Adrenal gland (tissue), 12 donors: ENCODE data around the gene ATP5PF. TPM values are rescaled to one million over a fixed set of nuclear protein-coding genes. Genes with fewer than 3 reads are reported as not detected.

Experiments used
- DNase-seq, 7 donors: peaks; one replicate each; pipeline ENCODE4 v3.0.0-alpha.2; 2019 to 2020
- H3K27ac ChIP-seq, 5 donors: fragments of 200-600 bp; sonication (generic) in 4 of 5; 1 replicate in 3 of 5; 2 replicates in 2 of 5; pipeline versions ENCODE4 v1.5.1 to v1.8.0; 2016 to 2020; ENCODE audit warnings: mild to moderate bottlenecking in 1 of 5
- H3K27me3 ChIP-seq: fragments of 200-600 bp; 2 replicates; pipeline ENCODE4 v1.8.0; 2021
- H3K36me3 ChIP-seq, 2 donors: fragments of 200-600 bp; replicated peaks in 1 of 2; 1 replicate in 1 of 2; 2 replicates in 1 of 2; pipeline versions ENCODE4 v1.5.1 to v1.8.0; 2018 to 2022
- H3K4me1 ChIP-seq, 2 donors: fragments of 200-600 bp; replicated peaks in 1 of 2; 1 replicate in 1 of 2; 2 replicates in 1 of 2; pipeline versions ENCODE4 v1.5.1 to v1.8.0; 2018 to 2021
- H3K4me3 ChIP-seq, 4 donors: fragments of 200-600 bp; sonication (generic) in 3 of 4; one replicate each; pipeline ENCODE4 v1.5.1; 2016 to 2018
- H3K9me3 ChIP-seq, 3 donors: fragments of 200-600 bp; sonication (generic) in 1 of 3; replicated peaks in 1 of 3; 1 replicate in 2 of 3; 2 replicates in 1 of 3; pipeline versions ENCODE4 v1.5.1 to v1.8.0; 2016 to 2021
- POLR2A ChIP-seq, 2 donors: fragments of 450-650 bp; IDR thresholded peaks; one replicate each; pipeline ENCODE4 v1.6.1; 2017; ENCODE audit warnings: antibody characterized with exemption in 2 of 2, mild to moderate bottlenecking in 2 of 2, moderate library complexity in 1 of 2
- WGBS, 4 donors: extraction: QIAGEN DNeasy Blood & Tissue Kit in 2 of 4; methylation state at CpG; one replicate each; pipeline versions ENCODE4 v1.1.5 to v1.1.7; 2013 to 2017; 5-methylcytosine and 5-hydroxymethylcytosine counted together
- intact Hi-C, 2 donors: fragments of 100-400 bp; cut with DNase I; formaldehyde crosslinking; loops; one replicate each; pipeline versions ENCODE4 v1.14.1 to v1.15.0; 2022 to 2023
- polyA plus RNA-seq, 3 donors: library from polyadenylated mRNA; stranded (reverse); fragments of 200-250 nt in 2 of 3; fragments of 350-450 nt in 1 of 3; fragmentation: Illumina TruSeq in 1 of 3; extraction: RNeasy Lipid Tissue Mini Kit (QIAGEN cat#74804) in 1 of 3; gene quantifications; one replicate each; pipeline ENCODE4 v1.2.3, GENCODE V29; 2013 to 2014
- total RNA-seq, 9 donors: library from RNA; depleted of rRNA in 4 of 9; stranded (reverse); fragments of >200 nt in 4 of 9; fragments of 120-200 nt in 1 of 9; fragmentation: NEBNext Ultra II Directional in 1 of 9; extraction: Animal tissue kit (Norgen Biotek cat#: 25700) in 1 of 9; gene quantifications; one replicate each; pipeline versions ENCODE4 v1.1.0 to v1.2.4, GENCODE V29; 2013 to 2023
- TF ChIP-seq, protein P1 (sequence below), 6 experiments: fragments of 450-650 bp in 4 of 6; fragments of 200-600 bp in 2 of 6; sonication (generic) in 1 of 6; IDR thresholded peaks; 1 replicate in 5 of 6; 2 replicates in 1 of 6; pipeline versions ENCODE4 v1.5.1 to v1.8.0; 2016 to 2021; ENCODE audit warnings: antibody characterized with exemption in 6 of 6, mild to moderate bottlenecking in 2 of 6, moderate library complexity in 1 of 6
- donor health status: healthy with polysubstance abuse.
- donor health status: Bipolar disorder and iron deficiency.
- donor health status: DM: yes; HTN: yes; CAD: no.
- donor health status: DM: no; HTN: no; CAD: no.
- donor health status: DM: no; HTN: no; CAD: no.
- donor health status: DM: yes; HTN: yes; CAD: no.

ATP5PF gene
- total and polyA plus RNA-seq, 12 donors = 88.5 to 552 (median 193) TPM

DNA sequence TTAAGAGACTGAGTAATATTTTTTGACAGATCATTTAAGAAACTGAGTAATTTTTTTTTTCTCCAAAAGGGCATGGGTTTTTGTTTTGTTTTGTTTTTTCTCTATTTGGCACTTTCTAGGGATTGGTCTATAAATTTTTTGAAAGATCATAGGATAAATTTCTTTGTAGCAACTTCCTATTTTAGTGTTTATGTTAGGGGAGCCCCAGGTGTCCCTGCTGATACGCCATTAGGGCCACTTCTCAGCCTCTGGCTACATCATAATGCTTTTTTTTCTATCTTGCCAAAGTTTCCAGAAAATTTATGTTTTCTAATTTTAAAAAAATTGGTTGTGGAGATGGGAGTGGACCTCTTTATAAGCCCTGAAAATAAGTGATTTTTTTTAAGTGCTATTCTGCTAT, 2.7 kb upstream of the ATP5PF start:
- H3K4me3 ChIP-seq = no peak overlapping the region
- H3K27me3 ChIP-seq = no peaks in the 10 kb centered on the region
- H3K9me3 ChIP-seq = no peaks in the 10 kb centered on the region
- peaks cover 14 to 34% of the 10 kb centered on the region in 2 donors for H3K4me1 ChIP-seq
- no peaks in the 10 kb centered on the region for H3K36me3 ChIP-seq
- no peak overlapping the region for H3K27ac ChIP-seq
- WGBS, 4 donors = 45 to 76% (median 68%) methylated on average over 1 of the region's 1 CpG
- DNase-seq = no peak
- no peak for TF ChIP-seq POLR2A (IDR thresholded peaks at IDR 0.05)
- TF ChIP-seq, protein P1, sequence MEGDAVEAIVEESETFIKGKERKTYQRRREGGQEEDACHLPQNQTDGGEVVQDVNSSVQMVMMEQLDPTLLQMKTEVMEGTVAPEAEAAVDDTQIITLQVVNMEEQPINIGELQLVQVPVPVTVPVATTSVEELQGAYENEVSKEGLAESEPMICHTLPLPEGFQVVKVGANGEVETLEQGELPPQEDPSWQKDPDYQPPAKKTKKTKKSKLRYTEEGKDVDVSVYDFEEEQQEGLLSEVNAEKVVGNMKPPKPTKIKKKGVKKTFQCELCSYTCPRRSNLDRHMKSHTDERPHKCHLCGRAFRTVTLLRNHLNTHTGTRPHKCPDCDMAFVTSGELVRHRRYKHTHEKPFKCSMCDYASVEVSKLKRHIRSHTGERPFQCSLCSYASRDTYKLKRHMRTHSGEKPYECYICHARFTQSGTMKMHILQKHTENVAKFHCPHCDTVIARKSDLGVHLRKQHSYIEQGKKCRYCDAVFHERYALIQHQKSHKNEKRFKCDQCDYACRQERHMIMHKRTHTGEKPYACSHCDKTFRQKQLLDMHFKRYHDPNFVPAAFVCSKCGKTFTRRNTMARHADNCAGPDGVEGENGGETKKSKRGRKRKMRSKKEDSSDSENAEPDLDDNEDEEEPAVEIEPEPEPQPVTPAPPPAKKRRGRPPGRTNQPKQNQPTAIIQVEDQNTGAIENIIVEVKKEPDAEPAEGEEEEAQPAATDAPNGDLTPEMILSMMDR (IDR thresholded peaks at IDR 0.05) = no peak
- intact Hi-C loops = no loop called here

DNA sequence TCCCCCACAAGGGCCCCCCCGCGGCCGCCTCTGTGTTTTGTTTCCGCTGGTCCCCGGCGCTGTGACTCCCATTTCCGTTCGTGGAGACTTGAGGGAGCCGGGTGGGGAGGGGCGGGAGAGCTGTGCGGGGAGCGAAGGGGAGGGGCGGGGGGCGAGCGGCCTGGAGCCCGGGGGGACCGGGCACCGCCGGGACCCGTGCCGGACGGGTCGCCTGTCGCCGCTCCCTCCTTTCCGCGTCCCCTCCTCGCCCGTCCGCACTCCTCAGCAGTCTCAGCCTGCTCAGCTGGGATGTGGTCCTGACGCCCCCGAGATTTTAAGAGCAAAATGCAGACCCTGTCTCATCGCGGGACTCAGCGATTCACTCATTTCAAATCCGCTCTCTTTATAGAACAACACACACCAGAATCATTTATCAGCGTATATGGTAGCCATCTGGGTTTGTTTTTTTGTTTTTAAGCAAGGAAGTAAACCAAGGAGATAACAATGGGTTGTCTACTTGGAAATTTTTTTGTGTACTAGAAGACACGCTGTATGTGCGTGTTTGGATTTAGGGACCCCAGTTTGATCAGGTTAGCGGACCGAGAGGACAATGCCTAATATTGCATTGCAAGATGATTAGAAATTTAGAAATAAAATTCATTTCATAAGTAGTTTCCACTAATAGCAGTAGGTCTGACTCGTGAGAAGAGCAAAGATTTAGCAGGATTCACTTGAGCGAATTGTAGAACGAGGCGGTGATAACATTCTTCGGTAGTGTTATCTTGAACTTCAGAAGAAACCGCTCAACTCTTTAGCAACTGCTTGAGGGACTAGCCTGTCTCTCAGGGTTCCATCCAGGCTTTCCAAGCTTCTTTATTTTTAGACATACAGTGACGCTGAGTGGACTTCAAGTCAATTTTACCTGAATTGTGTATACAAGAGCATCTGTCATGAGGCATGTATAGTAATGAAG, 1.2 kb upstream of the ATP5PF start:
- peak overlapping the region; percentile 45 to 79 (median 71) for H3K4me3 ChIP-seq
- peak overlapping the region; percentile 60 to 100 (median 99) for H3K27ac ChIP-seq
- WGBS, 4 donors = 0 to 1% (median 0%) methylated on average over 20 to 48 of the region's 48 CpGs
- peaks cover 28 to 49% of the 10 kb centered on the region in 2 donors for H3K4me1 ChIP-seq
- intact Hi-C loops = no loop called here
- peak; percentile 89 to 94 (median 91) for DNase-seq
- no peaks in the 10 kb centered on the region for H3K9me3 ChIP-seq
- TF ChIP-seq, protein P1 (IDR thresholded peaks at IDR 0.05) = no peak
- H3K27me3 ChIP-seq = no peaks in the 10 kb centered on the region
- H3K36me3 ChIP-seq = no peaks in the 10 kb centered on the region

DNA sequence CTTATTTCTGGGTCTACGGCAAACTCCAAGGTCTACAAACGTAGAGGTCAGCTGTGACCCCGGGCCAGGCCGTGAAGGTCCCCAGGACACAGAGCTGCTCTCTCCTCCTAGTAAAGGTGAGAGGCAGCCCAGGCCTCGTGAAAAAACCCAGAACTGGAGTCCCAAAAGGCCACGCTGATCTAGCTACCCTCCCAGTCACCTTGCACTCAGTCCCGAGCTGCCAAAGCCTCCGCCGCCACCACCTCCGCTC, 125 bp downstream of the ATP5PF start:
- intact Hi-C loops = no loop called here
- no peak for DNase-seq
- Histone ChIP-seq H3K27ac (peak overlapping the region; percentile 90 to 100 (median 99)), H3K36me3 (peaks cover 0 to under 1% of the 10 kb centered on the region in 2 donors), H3K4me1 (peaks cover 30 to 51% of the 10 kb centered on the region in 2 donors), H3K27me3 (no peaks in the 10 kb centered on the region), H3K4me3 (peak overlapping the region; percentile 38 to 79 (median 55)), H3K9me3 (no peaks in the 10 kb centered on the region)
- WGBS, 4 donors = 0 to 1% (median 0%) methylated on average over 6 to 10 of the region's 10 CpGs
- TF ChIP-seq, protein P1 (IDR thresholded peaks at IDR 0.05) = no peak
- peak; percentile 50 to 91 for TF ChIP-seq POLR2A (IDR thresholded peaks at IDR 0.05)

DNA sequence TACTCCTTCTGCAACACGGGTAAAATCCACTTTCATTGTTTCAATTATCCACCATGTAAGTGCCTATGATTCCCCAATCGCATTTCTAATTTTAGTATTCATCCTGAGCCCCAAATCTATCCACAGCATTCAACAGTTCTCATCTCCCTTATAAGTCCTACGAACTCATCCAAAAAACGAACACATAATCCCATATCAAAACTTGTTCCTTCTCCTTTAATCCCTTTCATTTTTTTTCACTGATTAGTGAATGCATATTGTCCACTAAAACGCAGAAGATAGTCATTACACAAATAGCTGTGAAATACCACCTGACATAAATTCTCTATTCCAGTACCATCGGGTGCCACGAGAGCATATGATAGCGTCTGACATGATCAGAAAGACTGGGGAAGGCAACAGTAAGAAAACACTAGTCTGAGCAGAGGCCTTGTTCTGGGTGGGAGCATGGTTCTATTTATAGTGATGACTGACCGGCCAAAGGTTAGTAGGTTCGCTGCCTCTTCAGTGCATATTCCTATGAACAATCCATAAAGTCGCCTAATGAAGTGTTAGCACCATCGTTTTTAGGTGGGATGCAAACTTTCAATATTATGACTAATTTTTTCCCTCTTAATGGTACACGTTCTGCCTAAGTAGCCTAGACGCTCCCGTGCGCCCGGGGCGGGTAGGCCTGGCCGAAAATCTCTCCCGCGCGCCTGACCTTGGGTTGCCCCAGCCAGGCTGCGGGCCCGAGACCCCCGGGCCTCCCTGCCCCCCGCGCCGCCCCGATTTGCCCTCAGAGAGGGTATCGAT, 648 bp downstream of the ATP5PF start:
- peak overlapping the region; percentile 90 to 100 (median 99) for H3K27ac ChIP-seq
- intact Hi-C loops = no loop called here
- peak overlapping the region; percentile 38 to 79 (median 55) for H3K4me3 ChIP-seq
- DNase-seq = peak in 4 of 7 donors; percentile 23 to 44 (median 36)
- H3K9me3 ChIP-seq = no peaks in the 10 kb centered on the region
- peaks cover 0 to 6% of the 10 kb centered on the region in 2 donors for H3K36me3 ChIP-seq
- TF ChIP-seq POLR2A (IDR thresholded peaks at IDR 0.05) = peak in 1 of 2 donors; percentile 13
- TF ChIP-seq, protein P1 (IDR thresholded peaks at IDR 0.05) = peak in 1 of 6 experiments; percentile 4
- peaks cover 30 to 51% of the 10 kb centered on the region in 2 donors for H3K4me1 ChIP-seq
- 4 to 5% (median 5%) methylated on average over 21 to 30 of the region's 30 CpGs for WGBS, 4 donors
- H3K27me3 ChIP-seq = no peaks in the 10 kb centered on the region
